Small intestine (tissue), 7 donors: ENCODE measurements around the gene TMEM18. TPM values are rescaled to one million over a fixed set of nuclear protein-coding genes. Genes with fewer than 3 reads are reported as not detected.

Experiments used
- DNase-seq, 2 donors: peaks; one replicate each; pipeline versions ENCODE4 v3.0.0 to v3.0.0-alpha.2; 2013
- FAIRE-seq: peaks from 2 replicates; lab custom pipeline; 2012; peaks lifted over from hg19 to GRCh38; lab: Jason Lieb, UNC
- H3K27ac ChIP-seq, 3 donors: one replicate each; pipeline ENCODE4 v1.5.1; 2013; ENCODE audit warnings: low read length in 2 of 3, mild to moderate bottlenecking in 2 of 3, control low read depth in 1 of 3, inconsistent platforms in 1 of 3, low read depth in 1 of 3, moderate library complexity in 1 of 3
- H3K27me3 ChIP-seq, 3 donors: one replicate each; pipeline ENCODE4 v1.6.1; 2013; ENCODE audit warnings: low read length in 3 of 3, inconsistent platforms in 1 of 3; ENCODE audit not compliant: control insufficient read depth in 3 of 3, insufficient read depth in 3 of 3
- H3K36me3 ChIP-seq, 3 donors: one replicate each; pipeline ENCODE4 v1.6.1; 2013; ENCODE audit warnings: low read length in 3 of 3, inconsistent platforms in 1 of 3, low read depth in 1 of 3, mild to moderate bottlenecking in 1 of 3, moderate library complexity in 1 of 3; ENCODE audit not compliant: control insufficient read depth in 3 of 3, insufficient read depth in 2 of 3
- H3K4me1 ChIP-seq, 3 donors: one replicate each; pipeline ENCODE4 v1.6.1; 2013; ENCODE audit warnings: low read length in 2 of 3, inconsistent platforms in 1 of 3, low read depth in 1 of 3, mild to moderate bottlenecking in 1 of 3, moderate library complexity in 1 of 3; ENCODE audit not compliant: control insufficient read depth in 3 of 3, insufficient read depth in 2 of 3
- H3K4me3 ChIP-seq, 3 donors: one replicate each; pipeline ENCODE4 v1.5.1; 2013; ENCODE audit warnings: low read length in 3 of 3, control low read depth in 1 of 3, inconsistent platforms in 1 of 3, low read depth in 1 of 3, mild to moderate bottlenecking in 1 of 3, moderate library complexity in 1 of 3
- H3K9me3 ChIP-seq, 2 donors: one replicate each; pipeline ENCODE4 v1.6.1; 2013; ENCODE audit warnings: low read depth in 1 of 2, low read length in 1 of 2; ENCODE audit not compliant: control insufficient read depth in 2 of 2, insufficient read depth in 1 of 2
- WGBS, 3 donors: extraction: QIAGEN DNeasy Blood & Tissue Kit; methylation state at CpG; one replicate each; pipeline ENCODE4 v1.1.7; 2013; 5-methylcytosine and 5-hydroxymethylcytosine counted together
- polyA plus RNA-seq, 4 donors: library from polyadenylated mRNA; stranded (reverse) in 3 of 4; unstranded in 1 of 4; fragments of 200-250 nt in 3 of 4; fragments of 120-200 nt in 1 of 4; gene quantifications; one replicate each; pipeline versions ENCODE4 v1.2.1 to v1.2.3, GENCODE V29; 2013
- donor health status: healthy with polysubstance abuse.
- donor health status: control.
- donor health status: control.
- donor health status: Bipolar disorder and iron deficiency.
- donor health status: healthy.

TMEM18 gene
- polyA plus RNA-seq, 4 donors, result 22.1 to 30.9 (median 25.8) TPM

GRCh38 chr2:635687-636621 is 41.3 kb downstream of the TMEM18 start:
- DNase-seq, result no peak
- Histone ChIP-seq H3K27ac (no peak overlapping the region), H3K9me3 (no peaks in the 10 kb centered on the region), H3K36me3 (no peaks in the 10 kb centered on the region), H3K4me1 (peaks cover 0 to 12% (median 0%) of the 10 kb centered on the region in 3 donors), H3K4me3 (peak overlapping the region in 2 of 3 donors; percentile 0 to 13), H3K27me3 (no peaks in the 10 kb centered on the region)
- no peak for FAIRE-seq
- 87 to 89% (median 88%) methylated on average over 57 of the region's 57 CpGs for WGBS, 3 donors

DNA sequence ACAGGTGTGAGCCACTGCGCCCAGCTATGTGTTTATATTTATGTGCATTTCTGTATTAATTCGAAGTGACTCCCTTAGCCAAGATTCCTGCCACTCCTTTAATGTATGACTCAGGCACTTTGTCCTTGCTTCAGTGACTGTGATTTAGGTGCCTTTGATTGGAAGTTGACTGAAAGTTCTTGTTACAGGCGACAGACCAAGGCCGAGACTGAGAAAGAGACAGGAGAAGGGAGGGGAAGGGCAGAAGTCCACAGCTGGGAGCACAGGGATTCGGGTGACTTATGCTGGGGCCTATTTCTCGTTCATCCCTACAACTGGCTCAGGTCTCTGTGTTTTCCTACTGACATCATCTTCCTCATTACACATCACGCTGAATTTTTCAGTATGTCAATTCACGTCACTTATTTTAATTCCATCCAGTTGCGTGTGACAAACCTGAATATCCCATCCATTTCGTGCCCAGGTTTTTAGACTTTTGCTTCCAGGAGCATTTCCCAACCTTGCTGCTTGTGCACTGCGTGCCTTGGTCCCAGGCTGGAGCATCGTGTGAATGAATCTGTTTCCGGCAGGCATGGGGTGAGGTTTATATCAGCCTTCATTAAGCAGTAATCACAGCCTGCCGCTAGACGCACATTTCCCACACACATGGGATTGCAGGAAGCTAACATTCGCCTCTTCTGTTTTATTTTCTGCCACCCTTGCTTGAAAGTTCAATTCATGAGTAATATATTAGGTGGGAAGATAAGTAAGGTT is 42.4 kb downstream of the TMEM18 start:
- DNase-seq, result peak; percentile 82 to 96
- WGBS, 3 donors, result 13 to 53% (median 33%) methylated on average over 16 of the region's 16 CpGs
- H3K4me1 ChIP-seq, result peaks cover 0 to 12% (median 0%) of the 10 kb centered on the region in 3 donors
- no peaks in the 10 kb centered on the region for H3K27me3 ChIP-seq
- no peaks in the 10 kb centered on the region for H3K36me3 ChIP-seq
- no peak for FAIRE-seq
- H3K9me3 ChIP-seq, result no peaks in the 10 kb centered on the region
- H3K27ac ChIP-seq, result peak overlapping the region; percentile 53 to 65 (median 58)
- H3K4me3 ChIP-seq, result no peak overlapping the region

DNA sequence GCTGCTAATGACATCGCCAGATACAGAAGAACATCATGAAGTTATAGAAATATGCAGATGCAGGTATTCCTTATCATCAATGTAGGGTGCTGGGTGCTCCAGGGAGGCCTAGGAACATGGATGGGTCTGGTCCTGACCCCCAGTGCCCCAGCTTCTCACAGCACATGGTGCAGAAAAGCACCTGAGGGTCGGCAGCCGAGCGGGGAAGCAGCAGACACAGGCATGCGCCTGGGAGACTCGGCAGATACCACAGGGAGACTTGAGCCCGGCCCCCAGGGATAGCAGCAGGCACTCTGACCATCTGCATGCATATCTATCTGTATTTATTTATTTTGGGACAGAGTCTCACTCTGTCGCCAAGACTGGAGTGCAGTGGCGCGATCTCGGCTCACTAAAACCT is 43.2 kb downstream of the TMEM18 start:
- Histone ChIP-seq H3K27ac (peak overlapping the region; percentile 42 to 51 (median 50)), H3K4me3 (no peak overlapping the region), H3K4me1 (peaks cover 0 to 12% (median 0%) of the 10 kb centered on the region in 3 donors), H3K27me3 (no peaks in the 10 kb centered on the region), H3K9me3 (no peaks in the 10 kb centered on the region), H3K36me3 (no peaks in the 10 kb centered on the region)
- WGBS, 3 donors, result 41 to 83% (median 57%) methylated on average over 11 of the region's 11 CpGs
- DNase-seq (peak in 1 of 2 donors; percentile 4), FAIRE-seq (no peak)

GRCh38 chr2:633371-633770 is 43.8 kb downstream of the TMEM18 start:
- no peak for FAIRE-seq

GRCh38 chr2:632471-632870 is 44.7 kb downstream of the TMEM18 start:
- Histone ChIP-seq H3K27me3 (no peaks in the 10 kb centered on the region), H3K27ac (no peak overlapping the region), H3K4me3 (no peak overlapping the region), H3K4me1 (peaks cover 0 to 12% (median 0%) of the 10 kb centered on the region in 3 donors), H3K9me3 (no peaks in the 10 kb centered on the region), H3K36me3 (no peaks in the 10 kb centered on the region)
- FAIRE-seq (no peak), DNase-seq (no peak)

More at GRCh38 chr2:633371-633770, 43.8 kb downstream of the TMEM18 start:
- 77 to 83% (median 78%) methylated on average over 5 of the region's 5 CpGs for WGBS, 3 donors
- Histone ChIP-seq H3K9me3 (no peaks in the 10 kb centered on the region), H3K4me1 (peaks cover 0 to 12% (median 0%) of the 10 kb centered on the region in 3 donors), H3K27ac (no peak overlapping the region), H3K27me3 (no peaks in the 10 kb centered on the region), H3K4me3 (no peak overlapping the region), H3K36me3 (no peaks in the 10 kb centered on the region)
- no peak for DNase-seq

DNA sequence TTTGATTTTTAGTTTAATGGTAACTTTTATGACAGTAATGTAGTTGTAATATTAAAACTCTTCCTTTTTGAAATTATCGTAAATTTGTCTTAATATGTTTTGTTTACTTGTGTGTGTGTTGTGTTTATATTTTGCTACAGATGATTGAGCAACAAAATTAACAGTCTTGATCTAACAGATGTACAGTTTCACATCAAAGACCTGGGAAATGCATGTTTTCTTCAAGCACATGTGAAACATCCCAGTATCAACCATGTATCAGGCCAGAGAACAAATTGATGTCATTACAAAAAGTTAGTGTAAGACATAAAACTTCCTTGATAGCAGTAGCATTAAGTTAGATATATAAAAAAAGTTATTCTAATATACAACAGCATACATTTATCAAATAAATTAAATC is 45.5 kb downstream of the TMEM18 start:
- WGBS, 3 donors, result 77 to 95% (median 81%) methylated on average over 1 of the region's 1 CpG
- Histone ChIP-seq H3K36me3 (no peaks in the 10 kb centered on the region), H3K4me1 (peaks cover 0 to 10% (median 0%) of the 10 kb centered on the region in 3 donors), H3K27me3 (no peaks in the 10 kb centered on the region), H3K27ac (no peak overlapping the region), H3K9me3 (no peaks in the 10 kb centered on the region), H3K4me3 (no peak overlapping the region)
- FAIRE-seq (no peak), DNase-seq (no peak)

DNA sequence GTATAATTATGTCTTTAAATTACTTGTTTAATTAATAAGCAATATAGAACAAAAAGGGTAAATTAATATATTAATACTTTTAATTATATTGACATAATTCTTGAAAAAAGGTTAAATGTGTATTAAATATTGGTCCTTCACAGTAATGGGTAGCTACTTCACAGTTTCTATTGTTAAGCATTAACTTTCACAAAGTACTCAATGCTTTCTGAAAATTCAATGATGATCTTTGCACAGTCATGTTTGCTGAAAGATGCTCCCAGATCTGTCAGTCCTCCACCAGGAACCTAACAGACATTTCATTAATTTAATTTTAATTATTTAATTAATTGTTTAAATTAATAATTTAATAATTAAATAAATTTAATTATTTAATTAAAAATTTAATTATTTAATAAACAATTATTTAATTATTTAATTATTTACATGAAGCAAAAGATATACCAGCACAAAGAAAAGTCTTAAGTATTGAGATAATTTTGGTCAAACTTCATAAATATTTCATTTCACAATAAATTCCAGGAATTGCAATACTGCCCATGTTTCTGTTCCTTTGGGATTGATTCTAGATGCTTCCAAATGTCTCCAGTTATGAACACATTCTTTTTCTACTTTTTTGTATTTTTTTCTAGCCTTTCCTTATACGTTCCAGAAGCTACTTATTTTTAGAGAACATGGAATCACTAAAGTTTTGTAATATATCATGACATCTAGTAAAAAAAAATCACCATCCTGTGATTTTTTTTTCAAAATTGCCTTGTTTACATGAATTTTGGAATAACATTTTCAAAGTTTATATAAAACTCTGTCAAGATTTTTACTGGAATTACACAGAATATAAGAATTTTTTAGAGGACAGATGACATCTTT is 46.5 kb downstream of the TMEM18 start:
- Histone ChIP-seq H3K4me1 (peaks cover 0 to 8% (median 0%) of the 10 kb centered on the region in 3 donors), H3K27me3 (peaks cover 0 to 2% (median 0%) of the 10 kb centered on the region in 3 donors), H3K9me3 (no peaks in the 10 kb centered on the region), H3K36me3 (no peaks in the 10 kb centered on the region), H3K27ac (no peak overlapping the region), H3K4me3 (no peak overlapping the region)
- 0 to 33% (median 2%) methylated on average over 1 of the region's 1 CpG for WGBS, 3 donors
- DNase-seq (no peak), FAIRE-seq (no peak)
